Keratinocyte (primary cell): Measurements from ENCODE around the gene ZNF839. TPM values are rescaled to one million over a fixed set of nuclear protein-coding genes. Genes with fewer than 3 reads are reported as not detected.

Source experiments
- DNase-seq: peaks from one replicate; pipeline ENCODE4 v3.0.0-alpha.2; 2011; ENCODE audit warnings: low read depth, missing footprints, low spot score
- FAIRE-seq: peaks from 2 replicates; lab custom pipeline; 2011; peaks lifted over from hg19 to GRCh38; lab: Jason Lieb, UNC
- H2AFZ ChIP-seq: 2 replicates; pipeline ENCODE4 v1.6.0; 2012; ENCODE audit warnings: low read length, control low read depth, inconsistent platforms; ENCODE audit not compliant: control insufficient read depth
- H3K27ac ChIP-seq: 2 replicates; pipeline ENCODE4 v1.5.1; 2011; ENCODE audit warnings: low read length; ENCODE audit not compliant: control insufficient read depth, insufficient read depth
- H3K27me3 ChIP-seq: 3 replicates; pipeline ENCODE4 v1.6.0; 2011; ENCODE audit warnings: low read length; ENCODE audit not compliant: control insufficient read depth, insufficient read depth; ENCODE audit errors: extremely low read depth
- H3K36me3 ChIP-seq, 2 experiments: 2 replicates in 1 of 2; 3 replicates in 1 of 2; pipeline ENCODE4 v1.5.1; 2011; ENCODE audit warnings: low read length in 2 of 2, mild to moderate bottlenecking in 1 of 2; ENCODE audit not compliant: control insufficient read depth in 2 of 2, insufficient read depth in 2 of 2; ENCODE audit errors: extremely low read depth in 1 of 2
- H3K4me1 ChIP-seq: 3 replicates; pipeline ENCODE4 v1.5.1; 2011; ENCODE audit warnings: low read length; ENCODE audit not compliant: control insufficient read depth, insufficient read depth; ENCODE audit errors: extremely low read depth
- H3K4me2 ChIP-seq: 3 replicates; pipeline ENCODE4 v1.6.0; 2011; ENCODE audit warnings: low read depth, low read length; ENCODE audit not compliant: control insufficient read depth, insufficient read depth; ENCODE audit errors: extremely low read depth
- H3K4me3 ChIP-seq, 3 experiments: fragments of 200-600 bp in 1 of 3; sonication (generic) in 1 of 3; 2 replicates in 2 of 3; 3 replicates in 1 of 3; pipeline ENCODE4 v1.5.1; 2011 to 2016; ENCODE audit warnings: low read length in 3 of 3, mild to moderate bottlenecking in 3 of 3, control low read depth in 2 of 3, inconsistent platforms in 1 of 3, low read depth in 1 of 3, mixed read lengths in 1 of 3, mixed run types in 1 of 3, moderate library complexity in 1 of 3; ENCODE audit not compliant: control insufficient read depth in 2 of 3, insufficient read depth in 2 of 3; ENCODE audit errors: extremely low read depth in 1 of 3
- H3K79me2 ChIP-seq: 2 replicates; pipeline ENCODE4 v1.6.0; 2012; ENCODE audit warnings: low read length; ENCODE audit not compliant: control insufficient read depth, insufficient read depth
- H3K9ac ChIP-seq: 3 replicates; pipeline ENCODE4 v1.6.0; 2011; ENCODE audit warnings: low read length; ENCODE audit not compliant: control insufficient read depth, insufficient read depth; ENCODE audit errors: extremely low read depth
- H3K9me1 ChIP-seq: 3 replicates; pipeline ENCODE4 v1.6.0; 2011; ENCODE audit warnings: low read length; ENCODE audit not compliant: control insufficient read depth, insufficient read depth; ENCODE audit errors: extremely low read depth
- H3K9me3 ChIP-seq: 2 replicates; pipeline ENCODE4 v1.5.1; 2012; ENCODE audit warnings: low read depth, low read length; ENCODE audit not compliant: control insufficient read depth
- H4K20me1 ChIP-seq: 3 replicates; pipeline ENCODE4 v1.6.0; 2011; ENCODE audit warnings: low read length; ENCODE audit not compliant: control insufficient read depth, insufficient read depth; ENCODE audit errors: extremely low read depth
- CTCF ChIP-seq, 3 experiments: IDR thresholded peaks in 1 of 3; conservative IDR thresholded peaks in 1 of 3; optimal IDR thresholded peaks in 1 of 3; 2 replicates in 2 of 3; 3 replicates in 1 of 3; pipeline versions ENCODE3 to v1.5.1; 2011; ENCODE audit warnings: low read length in 3 of 3, mild to moderate bottlenecking in 3 of 3, moderate library complexity in 2 of 3, control low read depth in 1 of 3, inconsistent platforms in 1 of 3; ENCODE audit not compliant: insufficient read depth in 2 of 3; ENCODE audit errors: extremely low read depth in 1 of 3
- EZH2 ChIP-seq: IDR thresholded peaks from one replicate; pipeline ENCODE4 v1.6.1; 2012; ENCODE audit warnings: inconsistent platforms, mild to moderate bottlenecking, low read length, moderate library complexity
- dilution Hi-C: fragments of 300-500 bp; cut with MboI; formaldehyde crosslinking; loops from one replicate; pipeline ENCODE4 v1.7.0; 2020; ENCODE audit warnings: low sequenced_read_pairs; ENCODE audit not compliant: extremely low pct_ligation_motif_present
- polyA plus RNA-seq, 5 experiments: library from polyadenylated mRNA; depleted of rRNA in 3 of 5; stranded (reverse) in 3 of 5; stranded (forward) in 1 of 5; unstranded in 1 of 5; fragments of >200 nt; gene quantifications; 1 replicate in 1 of 5; 2 replicates in 3 of 5; 3 replicates in 1 of 5; pipeline versions ENCODE4 v1.2.1 to v1.2.3, GENCODE V29; 2011 to 2012; ENCODE audit warnings: missing spikeins in 2 of 5, low read depth in 1 of 5, low replicate concordance in 1 of 5

The ZNF839 gene
- polyA plus RNA-seq, 1 donor (not counting 4 experiments of a cell fraction or from before 2014, with no cell fraction given) = 11.0 TPM

- H3K36me3 ChIP-seq = peaks cover 2 to 4% of the 10 kb centered on the region in 2 experiments
- peaks cover 7% of the 10 kb centered on the region for H3K79me2 ChIP-seq
- no peaks in the 10 kb centered on the region for H3K9me1 ChIP-seq
- dilution Hi-C loops = no loop called here
- no peak overlapping the region for H3K27ac ChIP-seq
- no peaks in the 10 kb centered on the region for H3K9me3 ChIP-seq
- FAIRE-seq (no peak), DNase-seq (no peak)
- TF ChIP-seq EZH2 (no peak), CTCF (optimal IDR thresholded peaks at IDR 0.05 in 1 of 3, IDR thresholded peaks at IDR 0.05 in 1 of 3, conservative IDR thresholded peaks at IDR 0.05 in 1 of 3; ENCODE audit: extremely low read depth in 1 of 3, insufficient read depth in 2 of 3, low read length in 3 of 3) (no peak)
- no peak overlapping the region for H3K4me2 ChIP-seq
- no peaks in the 10 kb centered on the region for H4K20me1 ChIP-seq
- no peak overlapping the region for H3K9ac ChIP-seq
- no peaks in the 10 kb centered on the region for H3K4me1 ChIP-seq
- H3K27me3 ChIP-seq = no peaks in the 10 kb centered on the region
- H3K4me3 ChIP-seq = no peak overlapping the region
- no peak overlapping the region for H2AFZ ChIP-seq
Observed at GRCh38 chr14:102374264-102374663, 54.7 kb downstream of the ZNF839 start.

GRCh38 chr14:102375119-102375518 is 55.6 kb downstream of the ZNF839 start:
- H3K27ac ChIP-seq = no peak overlapping the region
- no peak for FAIRE-seq
- no peaks in the 10 kb centered on the region for H3K27me3 ChIP-seq
- H3K9me3 ChIP-seq = no peaks in the 10 kb centered on the region
- peaks cover 7% of the 10 kb centered on the region for H3K79me2 ChIP-seq
- H3K4me1 ChIP-seq = no peaks in the 10 kb centered on the region
- H4K20me1 ChIP-seq = no peaks in the 10 kb centered on the region
- H3K36me3 ChIP-seq = peaks cover 3 to 4% of the 10 kb centered on the region in 2 experiments
- H3K9me1 ChIP-seq = no peaks in the 10 kb centered on the region
- H2AFZ ChIP-seq = no peak overlapping the region
- H3K9ac ChIP-seq = no peak overlapping the region
- TF ChIP-seq CTCF (optimal IDR thresholded peaks at IDR 0.05 in 1 of 3, IDR thresholded peaks at IDR 0.05 in 1 of 3, conservative IDR thresholded peaks at IDR 0.05 in 1 of 3; ENCODE audit: extremely low read depth in 1 of 3, insufficient read depth in 2 of 3, low read length in 3 of 3) (no peak), EZH2 (no peak)
- H3K4me3 ChIP-seq = no peak overlapping the region
- H3K4me2 ChIP-seq = no peak overlapping the region
- dilution Hi-C loops = no loop called here
- DNase-seq = no peak
